HepG2 (cell line): ENCODE results near the gene MYLK.
A peak's percentile ranks its signal among the peaks of the same experiment; 100 is the strongest.

Experiments
- CTCF ChIP-seq: sonication (generic); formaldehyde crosslinking; IDR thresholded peaks from 2 replicates; pipeline ENCODE4 v1.5.0; 2020; ENCODE audit warnings: mild to moderate bottlenecking, missing genetic modification reagents, moderate library complexity
- POLR2A ChIP-seq, 2 experiments: IDR thresholded peaks; 2 replicates each; pipeline ENCODE4 v1.6.1; 2011; ENCODE audit warnings: low read depth in 2 of 2, low read length in 2 of 2, mild to moderate bottlenecking in 1 of 2, moderate library complexity in 1 of 2; ENCODE audit not compliant: insufficient read depth in 1 of 2
- RFX1 ChIP-seq: fragments of 450-650 bp; IDR thresholded peaks from 2 replicates; pipeline ENCODE4 v1.6.1; 2017
- SNAPC5 ChIP-seq: sonication (generic); formaldehyde crosslinking; IDR thresholded peaks from 2 replicates; pipeline ENCODE4 v1.8.1; 2023; ENCODE audit warnings: mild to moderate bottlenecking, missing genetic modification reagents, borderline replicate concordance
- ZFP37 ChIP-seq: sonication (generic); formaldehyde crosslinking; IDR thresholded peaks from 2 replicates; pipeline ENCODE4 v1.4.0; 2020; ENCODE audit warnings: missing genetic modification reagents, borderline replicate concordance
- ZNF18 ChIP-seq: sonication (generic); formaldehyde crosslinking; IDR thresholded peaks from 2 replicates; pipeline ENCODE4 v1.8.0; 2022; ENCODE audit warnings: mild to moderate bottlenecking, missing genetic modification reagents; ENCODE audit not compliant: insufficient replicate concordance
- ZNF567 ChIP-seq: sonication (generic); formaldehyde crosslinking; IDR thresholded peaks from 2 replicates; pipeline ENCODE4 v1.8.1; 2023; ENCODE audit warnings: mild to moderate bottlenecking, missing genetic modification reagents, borderline replicate concordance
- ZNF670 ChIP-seq: sonication (generic); formaldehyde crosslinking; IDR thresholded peaks from 2 replicates; pipeline ENCODE4 v1.8.0; 2022; ENCODE audit warnings: mild to moderate bottlenecking, missing genetic modification reagents, borderline replicate concordance

- TF ChIP-seq POLR2A (IDR thresholded peaks at IDR 0.05; ENCODE audit: insufficient read depth in 1 of 2, low read depth in 2 of 2, low read length in 2 of 2) (no peak), ZNF567 (CRISPR knock-in tag) (no peak), CTCF (CRISPR knock-in tag) (0 out of 2 replicates have a peak, but pooled peaks have one; percentile 5), SNAPC5 (CRISPR knock-in tag) (no peak), RFX1 (no peak), ZNF670 (no peak), ZFP37 (CRISPR knock-in tag) (no peak), ZNF18 (CRISPR knock-in tag) (no peak)
Observed at GRCh38 chr3:123805504-123805903, 78.6 kb downstream of the MYLK start.
